H9 (cell line): ENCODE data around the gene CLTCL1. TPM values are rescaled to one million over a fixed set of nuclear protein-coding genes. Genes with fewer than 3 reads are reported as not detected.

Source experiments
- DNase-seq: peaks from one replicate; pipeline ENCODE4 v3.0.0-alpha.2; 2017
- H2AFZ ChIP-seq: one replicate; pipeline ENCODE4 v1.6.1; 2013; ENCODE audit warnings: mild to moderate bottlenecking, low read length, control low read depth, moderate library complexity
- H2AK5ac ChIP-seq: 2 replicates; pipeline ENCODE4 v1.6.1; 2013; ENCODE audit warnings: low read length, control low read depth, mixed read lengths; ENCODE audit not compliant: insufficient read length
- H2BK120ac ChIP-seq: one replicate; pipeline ENCODE4 v1.6.1; 2013; ENCODE audit warnings: low read depth, mild to moderate bottlenecking, low read length, control low read depth, inconsistent platforms; ENCODE audit not compliant: poor library complexity, severe bottlenecking
- H2BK12ac ChIP-seq: 2 replicates; pipeline ENCODE4 v1.6.1; 2013; ENCODE audit warnings: low read length, control low read depth, mixed read lengths, low read depth; ENCODE audit not compliant: insufficient read length
- H2BK15ac ChIP-seq: 2 replicates; pipeline ENCODE4 v1.6.1; 2013; ENCODE audit warnings: low read depth, low read length, control low read depth
- H2BK20ac ChIP-seq: one replicate; pipeline ENCODE4 v1.6.1; 2013; ENCODE audit warnings: low read depth, mild to moderate bottlenecking, low read length, control low read depth, inconsistent platforms; ENCODE audit not compliant: poor library complexity, severe bottlenecking
- H2BK5ac ChIP-seq: 2 replicates; pipeline ENCODE4 v1.6.1; 2013; ENCODE audit warnings: low read length, control low read depth, mixed read lengths; ENCODE audit not compliant: insufficient read length
- H3K14ac ChIP-seq: 2 replicates; pipeline ENCODE4 v1.6.1; 2013; ENCODE audit warnings: low read length, control low read depth; ENCODE audit not compliant: insufficient read depth
- H3K18ac ChIP-seq: 2 replicates; pipeline ENCODE4 v1.6.1; 2013; ENCODE audit warnings: low read depth, mild to moderate bottlenecking, mixed read lengths, low read length, control low read depth; ENCODE audit not compliant: insufficient read length
- H3K23ac ChIP-seq: 2 replicates; pipeline ENCODE4 v1.6.1; 2013; ENCODE audit warnings: low read length, control low read depth, mixed read lengths, low read depth; ENCODE audit not compliant: insufficient read length
- H3K23me2 ChIP-seq: 2 replicates; pipeline ENCODE4 v1.6.1; 2013; ENCODE audit warnings: low read depth, mild to moderate bottlenecking, mixed read lengths, low read length, control low read depth; ENCODE audit not compliant: insufficient read length, poor library complexity, severe bottlenecking
- H3K27ac ChIP-seq: 2 replicates; pipeline ENCODE4 v1.5.1; 2013; ENCODE audit warnings: low read length, control low read depth, mixed read lengths, low read depth; ENCODE audit not compliant: insufficient read length
- H3K27me3 ChIP-seq: 2 replicates; pipeline ENCODE4 v1.6.1; 2013; ENCODE audit warnings: low read length, control low read depth, inconsistent platforms; ENCODE audit not compliant: insufficient read depth
- H3K4ac ChIP-seq: 2 replicates; pipeline ENCODE4 v1.6.1; 2013; ENCODE audit warnings: low read depth, mild to moderate bottlenecking, control low read depth, inconsistent platforms, low read length, moderate library complexity
- H3K4me1 ChIP-seq: 2 replicates; pipeline ENCODE4 v1.6.1; 2013; ENCODE audit warnings: low read length, control low read depth, inconsistent platforms; ENCODE audit not compliant: insufficient read depth
- H3K4me2 ChIP-seq: 2 replicates; pipeline ENCODE4 v1.6.1; 2013; ENCODE audit warnings: low read length, control low read depth, mixed read lengths; ENCODE audit not compliant: insufficient read length, insufficient read depth
- H3K56ac ChIP-seq: 2 replicates; pipeline ENCODE4 v1.6.1; 2013; ENCODE audit warnings: low read depth, mild to moderate bottlenecking, mixed read lengths, low read length, control low read depth; ENCODE audit not compliant: insufficient read length
- H3K79me1 ChIP-seq: 2 replicates; pipeline ENCODE4 v1.6.1; 2013; ENCODE audit warnings: low read depth, mild to moderate bottlenecking, moderate library complexity, low read length, control low read depth, inconsistent platforms; ENCODE audit not compliant: insufficient read depth, poor library complexity, severe bottlenecking
- H3K79me2 ChIP-seq: 2 replicates; pipeline ENCODE4 v1.6.1; 2013; ENCODE audit warnings: low read length, control low read depth, inconsistent platforms; ENCODE audit not compliant: insufficient read depth
- H3K9ac ChIP-seq: 2 replicates; pipeline ENCODE4 v1.6.1; 2013; ENCODE audit warnings: low read length, control low read depth, mixed read lengths; ENCODE audit not compliant: insufficient read length; ENCODE audit errors: extremely low read depth
- H3K9me3 ChIP-seq: one replicate; pipeline ENCODE4 v1.6.1; 2013; ENCODE audit warnings: low read depth, low read length, inconsistent platforms; ENCODE audit not compliant: control insufficient read depth
- H3T11ph ChIP-seq: one replicate; pipeline ENCODE4 v1.6.1; 2013; ENCODE audit warnings: mild to moderate bottlenecking, low read length, control low read depth, inconsistent platforms
- H4K20me1 ChIP-seq: one replicate; pipeline ENCODE4 v1.6.1; 2013; ENCODE audit not compliant: control insufficient read depth, insufficient read length, insufficient read depth
- H4K5ac ChIP-seq: 2 replicates; pipeline ENCODE4 v1.6.1; 2013; ENCODE audit warnings: low read depth, mild to moderate bottlenecking, mixed read lengths, low read length, control low read depth; ENCODE audit not compliant: insufficient read length
- H4K8ac ChIP-seq: replicated peaks from 2 replicates; pipeline ENCODE4 v1.6.1; 2013; ENCODE audit warnings: low read length, control low read depth, mixed read lengths, low read depth; ENCODE audit not compliant: insufficient read length
- H4K91ac ChIP-seq: 2 replicates; pipeline ENCODE4 v1.6.1; 2013; ENCODE audit warnings: low read depth, mild to moderate bottlenecking, moderate library complexity, mixed read lengths, low read length, control low read depth; ENCODE audit not compliant: insufficient read length
- H3K27ac Mint-ChIP-seq, 3 experiments: 2 replicates in 2 of 3; 3 replicates in 1 of 3; pipeline ENCODE4 v1.8.0; 2020 to 2021; ENCODE audit warnings: mixed read lengths in 3 of 3, mild to moderate bottlenecking in 1 of 3, moderate library complexity in 1 of 3
- H3K27me3 Mint-ChIP-seq: 2 replicates; pipeline ENCODE4 v1.8.0; 2021; ENCODE audit warnings: low read depth, mild to moderate bottlenecking, moderate library complexity, mixed read lengths
- H3K36me3 Mint-ChIP-seq, 3 experiments: 2 replicates in 2 of 3; 3 replicates in 1 of 3; pipeline ENCODE4 v1.8.0; 2020 to 2021; ENCODE audit warnings: low read depth in 3 of 3, mixed read lengths in 3 of 3; ENCODE audit not compliant: insufficient read depth in 1 of 3
- H3K4me1 Mint-ChIP-seq, 2 experiments: 2 replicates each; pipeline ENCODE4 v1.8.0; 2020; ENCODE audit warnings: mixed read lengths in 2 of 2
- H3K4me3 Mint-ChIP-seq, 2 experiments: 2 replicates in 1 of 2; 3 replicates in 1 of 2; pipeline ENCODE4 v1.8.0; 2020 to 2021; ENCODE audit warnings: mild to moderate bottlenecking in 2 of 2, mixed read lengths in 2 of 2, moderate library complexity in 1 of 2
- H3K9me3 Mint-ChIP-seq, 2 experiments: 2 replicates in 1 of 2; 3 replicates in 1 of 2; pipeline ENCODE4 v1.8.0; 2020; ENCODE audit warnings: mild to moderate bottlenecking in 2 of 2, mixed read lengths in 2 of 2, moderate library complexity in 1 of 2
- CTCF ChIP-seq: fragments of 200-600 bp; sonication (generic); conservative IDR thresholded peaks from 3 replicates; pipeline ENCODE4 v1.8.0; 2021; ENCODE audit warnings: antibody characterized with exemption, mild to moderate bottlenecking
- WGBS: extraction: QIAGEN DNeasy Blood & Tissue Kit; methylation state at CpG from one replicate; pipeline ENCODE4 v1.1.7; 2013; ENCODE audit warnings: missing lambda C conversion rate, low lambda C conversion rate, mixed read lengths; ENCODE audit not compliant: insufficient read length; ENCODE audit errors: extremely low coverage; 5-methylcytosine and 5-hydroxymethylcytosine counted together
- total RNA-seq: library from RNA; stranded (reverse); gene quantifications from 2 replicates; pipeline ENCODE4 v1.2.1, GENCODE V29; 2021

Gene CLTCL1
- total RNA-seq, 1 experiment from 2014 or later = 11.1 TPM

GRCh38 chr22:19210188-19210587 lies 81.3 kb downstream of the CLTCL1 start:
- Mint-ChIP-seq H3K27me3 (peaks cover 1% of the 10 kb centered on the region; the same call in 1 of the 2 replicates), H3K27ac (no peak overlapping the region), H3K9me3 (no peaks in the 10 kb centered on the region), H3K36me3 (peaks cover 7 to 24% (median 22%) of the 10 kb centered on the region in 3 experiments), H3K4me3 (no peak overlapping the region), H3K4me1 (peaks cover 31 to 34% of the 10 kb centered on the region in 2 experiments)
- Histone ChIP-seq H2BK120ac (no peak overlapping the region), H3K79me1 (no peaks in the 10 kb centered on the region), H3K4ac (no peak overlapping the region), H3K4me1 (peaks cover 7% of the 10 kb centered on the region; the same call in 1 of the 2 replicates), H3K23ac (no peak overlapping the region), H2BK20ac (no peak overlapping the region), H4K20me1 (no peaks in the 10 kb centered on the region), H4K8ac (no peak overlapping the region), H2BK12ac (no peak overlapping the region), H2BK15ac (no peak overlapping the region), H3K4me2 (no peak overlapping the region), H3K79me2 (no peaks in the 10 kb centered on the region), H3K9me3 (no peaks in the 10 kb centered on the region), H2BK5ac (no peak overlapping the region), H4K5ac (no peak overlapping the region), H3K18ac (no peak overlapping the region), H3T11ph (no peak overlapping the region), H2AK5ac (no peak overlapping the region), H4K91ac (no peak overlapping the region), H3K14ac (no peak overlapping the region), H3K56ac (no peak overlapping the region), H3K27me3 (no peaks in the 10 kb centered on the region), H3K9ac (no peak overlapping the region), H3K23me2 (no peaks in the 10 kb centered on the region), H3K27ac (no peak overlapping the region), H2AFZ (no peak overlapping the region)
- DNase-seq = no peak
- no peak for TF ChIP-seq CTCF
- WGBS = no CpG with 5 or more reads among the region's 14 CpGs
